Effector memory CD8-positive, alpha-beta T cell (primary cell): ENCODE results near the gene UNK.
A peak's percentile ranks its signal among the peaks of the same experiment; 100 is the strongest.

Experiments
- ATAC-seq: fragments of 150-1000 bp; cut with Tn5 transposase; replicated peaks from 2 replicates; pipeline ENCODE4 v1.10.0; 2021; ENCODE audit warnings: mild to moderate bottlenecking, moderate library complexity
- DNase-seq, 3 experiments: peaks; one replicate each; pipeline ENCODE4 v3.0.0; 2021
- H3K27ac Mint-ChIP-seq, 2 donors: one replicate each; pipeline ENCODE4 v1.8.0; 2022; ENCODE audit warnings: mild to moderate bottlenecking in 2 of 2, mixed read lengths in 2 of 2, moderate library complexity in 2 of 2
- H3K27me3 Mint-ChIP-seq, 2 donors: one replicate each; pipeline ENCODE4 v1.8.0; 2022; ENCODE audit warnings: mixed read lengths in 2 of 2
- H3K36me3 Mint-ChIP-seq: one replicate; pipeline ENCODE4 v1.8.0; 2022; ENCODE audit warnings: mild to moderate bottlenecking, moderate library complexity, mixed read lengths; ENCODE audit not compliant: insufficient read depth
- H3K4me1 Mint-ChIP-seq, 2 donors: one replicate each; pipeline ENCODE4 v1.8.0; 2022; ENCODE audit warnings: low read depth in 2 of 2, mixed read lengths in 2 of 2
- H3K4me3 Mint-ChIP-seq, 2 donors: one replicate each; pipeline ENCODE4 v1.8.0; 2022; ENCODE audit warnings: mild to moderate bottlenecking in 2 of 2, mixed read lengths in 2 of 2, moderate library complexity in 2 of 2
- H3K9me3 Mint-ChIP-seq, 2 donors: one replicate each; pipeline ENCODE4 v1.8.0; 2022; ENCODE audit warnings: mixed read lengths in 2 of 2

The UNK gene

GRCh38 chr17:75818326-75818885 lies 33.8 kb downstream of the UNK start:
- H3K36me3 Mint-ChIP-seq: peaks cover 31% of the 10 kb centered on the region
- H3K4me1 Mint-ChIP-seq: peaks cover 12 to 17% of the 10 kb centered on the region in 2 donors
- H3K4me3 Mint-ChIP-seq: no peak overlapping the region
- no peaks in the 10 kb centered on the region for H3K9me3 Mint-ChIP-seq
- no peak overlapping the region for H3K27ac Mint-ChIP-seq
- DNase-seq (no peak), ATAC-seq (no peak)
- H3K27me3 Mint-ChIP-seq: no peaks in the 10 kb centered on the region

GRCh38 chr17:75819116-75819515 lies 34.5 kb downstream of the UNK start:
- Mint-ChIP-seq H3K4me1 (peaks cover 12 to 17% of the 10 kb centered on the region in 2 donors), H3K27me3 (no peaks in the 10 kb centered on the region), H3K36me3 (peaks cover 28% of the 10 kb centered on the region), H3K9me3 (no peaks in the 10 kb centered on the region), H3K27ac (peak overlapping the region in 1 of 2 donors; percentile 92), H3K4me3 (no peak overlapping the region)
- DNase-seq: no peak
- ATAC-seq: no peak

- no peak for DNase-seq
- ATAC-seq: no peak
- Mint-ChIP-seq H3K9me3 (no peaks in the 10 kb centered on the region), H3K4me3 (no peak overlapping the region), H3K27me3 (no peaks in the 10 kb centered on the region), H3K36me3 (peaks cover 28% of the 10 kb centered on the region), H3K27ac (peak overlapping the region in 1 of 2 donors; percentile 92), H3K4me1 (peaks cover 12 to 17% of the 10 kb centered on the region in 2 donors)
Measured at GRCh38 chr17:75819678-75820077, 35.1 kb downstream of the UNK start.

GRCh38 chr17:75820094-75821080 lies 35.8 kb downstream of the UNK start:
- Mint-ChIP-seq H3K4me1 (peaks cover 12 to 17% of the 10 kb centered on the region in 2 donors), H3K27me3 (no peaks in the 10 kb centered on the region), H3K4me3 (no peak overlapping the region), H3K9me3 (no peaks in the 10 kb centered on the region), H3K36me3 (peaks cover 23% of the 10 kb centered on the region), H3K27ac (peak overlapping the region; percentile 78 to 92)
- ATAC-seq (no peak), DNase-seq (no peak)

GRCh38 chr17:75821552-75821951 lies 36.9 kb downstream of the UNK start:
- peaks cover 12 to 17% of the 10 kb centered on the region in 2 donors for H3K4me1 Mint-ChIP-seq
- H3K4me3 Mint-ChIP-seq: no peak overlapping the region
- DNase-seq: no peak
- H3K27me3 Mint-ChIP-seq: no peaks in the 10 kb centered on the region
- H3K9me3 Mint-ChIP-seq: no peaks in the 10 kb centered on the region
- peaks cover 22% of the 10 kb centered on the region for H3K36me3 Mint-ChIP-seq
- no peak for ATAC-seq
- H3K27ac Mint-ChIP-seq: peak overlapping the region; percentile 78 to 92

GRCh38 chr17:75822119-75822799 lies 37.7 kb downstream of the UNK start:
- Mint-ChIP-seq H3K27ac (peak overlapping the region; percentile 78 to 92), H3K4me3 (peak overlapping the region in 1 of 2 donors; percentile 21), H3K27me3 (no peaks in the 10 kb centered on the region), H3K36me3 (peaks cover 27% of the 10 kb centered on the region), H3K4me1 (peaks cover 15 to 17% of the 10 kb centered on the region in 2 donors), H3K9me3 (no peaks in the 10 kb centered on the region)
- DNase-seq (peak in 1 of 3 experiments; percentile 23), ATAC-seq (peak; percentile 85)

- H3K27ac Mint-ChIP-seq: peak overlapping the region in 1 of 2 donors; percentile 92
Measured at GRCh38 chr17:75822800-75823166, 38.2 kb downstream of the UNK start.

GRCh38 chr17:75823257-75824041 lies 38.8 kb downstream of the UNK start:
- Mint-ChIP-seq H3K4me1 (peaks cover 16 to 23% of the 10 kb centered on the region in 2 donors), H3K27me3 (no peaks in the 10 kb centered on the region), H3K9me3 (no peaks in the 10 kb centered on the region), H3K27ac (peak overlapping the region in 1 of 2 donors; percentile 92), H3K36me3 (peaks cover 33% of the 10 kb centered on the region), H3K4me3 (no peak overlapping the region)
- DNase-seq (no peak), ATAC-seq (no peak)

More at GRCh38 chr17:75822800-75823166, 38.2 kb downstream of the UNK start:
- peaks cover 28% of the 10 kb centered on the region for H3K36me3 Mint-ChIP-seq
- H3K9me3 Mint-ChIP-seq: no peaks in the 10 kb centered on the region
- no peaks in the 10 kb centered on the region for H3K27me3 Mint-ChIP-seq
- H3K4me3 Mint-ChIP-seq: no peak overlapping the region
- no peak for ATAC-seq
- H3K4me1 Mint-ChIP-seq: peaks cover 17 to 18% of the 10 kb centered on the region in 2 donors
- no peak for DNase-seq

- Mint-ChIP-seq H3K4me1 (peaks cover 13 to 23% of the 10 kb centered on the region in 2 donors), H3K27ac (no peak overlapping the region)
Measured at GRCh38 chr17:75824050-75824552, 39.5 kb downstream of the UNK start.

GRCh38 chr17:75824666-75825065 lies 40.1 kb downstream of the UNK start:
- Mint-ChIP-seq H3K9me3 (no peaks in the 10 kb centered on the region), H3K4me1 (peaks cover 13 to 23% of the 10 kb centered on the region in 2 donors), H3K27ac (no peak overlapping the region), H3K4me3 (no peak overlapping the region), H3K27me3 (no peaks in the 10 kb centered on the region), H3K36me3 (peaks cover 38% of the 10 kb centered on the region)
- ATAC-seq: no peak
- no peak for DNase-seq

More at GRCh38 chr17:75824050-75824552, 39.5 kb downstream of the UNK start:
- no peak for DNase-seq
- no peak overlapping the region for H3K4me3 Mint-ChIP-seq
- no peaks in the 10 kb centered on the region for H3K9me3 Mint-ChIP-seq
- no peak for ATAC-seq
- no peaks in the 10 kb centered on the region for H3K27me3 Mint-ChIP-seq
- peaks cover 33% of the 10 kb centered on the region for H3K36me3 Mint-ChIP-seq

- H3K4me3 Mint-ChIP-seq: peak overlapping the region in 1 of 2 donors; percentile 49
- H3K27me3 Mint-ChIP-seq: no peaks in the 10 kb centered on the region
- ATAC-seq (no peak), DNase-seq (no peak)
- peaks cover 13 to 23% of the 10 kb centered on the region in 2 donors for H3K4me1 Mint-ChIP-seq
- no peaks in the 10 kb centered on the region for H3K9me3 Mint-ChIP-seq
- H3K36me3 Mint-ChIP-seq: peaks cover 39% of the 10 kb centered on the region
- H3K27ac Mint-ChIP-seq: peak overlapping the region; percentile 70 to 74
Measured at GRCh38 chr17:75825149-75825552, 40.5 kb downstream of the UNK start.

GRCh38 chr17:75825748-75826370 lies 41.3 kb downstream of the UNK start:
- H3K9me3 Mint-ChIP-seq: no peaks in the 10 kb centered on the region
- no peaks in the 10 kb centered on the region for H3K27me3 Mint-ChIP-seq
- H3K4me3 Mint-ChIP-seq: no peak overlapping the region
- DNase-seq: no peak
- ATAC-seq: no peak
- peaks cover 13 to 24% of the 10 kb centered on the region in 2 donors for H3K4me1 Mint-ChIP-seq
- H3K36me3 Mint-ChIP-seq: peaks cover 41% of the 10 kb centered on the region
- H3K27ac Mint-ChIP-seq: peak overlapping the region; percentile 70 to 74
